ENCODE measurements around the gene KLF3.
"Not testable (repeated sequence)": the region's sequence is repeated elsewhere in the genome, so short reads cannot be mapped to it uniquely, and the experiment has no call there.

Gene KLF3

DNA sequence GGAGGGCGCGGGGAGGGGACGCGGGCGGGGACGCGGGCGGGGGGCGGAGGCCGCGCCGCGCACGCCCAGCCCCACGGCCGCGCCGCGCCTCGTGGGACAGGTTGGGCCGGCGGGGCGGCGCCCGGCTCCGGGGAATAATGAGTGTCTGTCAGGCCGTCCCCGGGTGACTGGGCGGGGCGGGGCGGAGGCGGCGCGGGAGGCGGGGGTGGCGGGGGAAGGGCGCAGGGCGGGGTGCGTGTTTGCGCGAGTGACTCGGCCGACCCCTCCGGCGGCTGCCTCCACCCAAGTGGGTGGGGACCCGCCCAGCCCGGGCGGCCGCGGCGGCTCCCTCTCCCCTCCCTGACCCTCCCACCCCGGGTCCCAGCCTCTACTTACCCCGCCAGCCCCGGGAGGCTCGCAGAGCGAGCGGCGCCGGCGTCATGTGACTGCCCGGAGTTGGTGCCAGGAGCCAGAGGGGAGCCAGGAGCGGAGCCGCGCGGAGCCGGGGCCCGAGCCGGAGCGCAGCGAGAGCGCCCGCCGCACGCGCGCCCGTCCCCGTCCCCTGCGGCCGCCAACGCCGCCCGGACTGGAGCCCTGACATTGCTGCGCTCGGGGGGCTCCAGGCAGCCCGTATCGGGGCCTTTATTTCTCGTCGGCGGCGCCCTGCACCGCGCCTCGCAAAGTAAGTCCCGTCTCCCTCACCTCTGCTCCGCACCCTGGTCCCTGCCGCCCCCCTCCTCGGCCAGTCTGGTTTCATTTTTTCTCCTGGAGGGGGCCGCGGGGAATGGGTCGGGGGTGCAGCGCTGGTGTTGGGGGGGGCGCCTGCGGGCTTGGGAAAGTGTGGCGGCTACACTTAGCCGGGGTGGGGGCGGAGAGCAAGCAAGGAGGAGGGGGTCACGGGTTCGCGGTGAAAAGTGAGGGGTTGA, at the start of gene KLF3:
Gene KLF3 (plus strand): TSS at position 399 of the 905 bp plus-strand sequence. CDS start 16,427 bp downstream, outside the sequence.
- DNase-seq (ENCODE audit: low spot score): peak; percentile 95

DNA sequence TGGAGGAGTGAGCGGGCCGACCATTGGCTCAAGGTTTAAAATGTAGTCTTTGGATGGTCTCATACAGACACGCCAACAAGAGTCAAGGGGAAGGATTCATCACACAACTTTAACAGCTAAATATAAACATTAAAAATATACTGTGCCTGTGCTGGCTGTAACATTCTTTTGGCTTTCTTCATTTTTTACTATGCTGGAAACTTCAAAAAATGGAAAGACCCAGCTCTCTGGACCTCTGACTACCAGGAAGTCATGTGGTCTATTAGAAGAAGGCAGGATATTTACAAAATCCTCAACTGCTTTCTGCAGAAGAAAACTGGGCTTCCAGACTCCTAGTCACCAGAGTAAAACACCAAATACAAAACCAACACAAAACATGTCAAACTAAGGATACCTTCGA, 49.8 kb upstream of the KLF3 start:
- no peak for DNase-seq (ENCODE audit: low spot score)

DNA sequence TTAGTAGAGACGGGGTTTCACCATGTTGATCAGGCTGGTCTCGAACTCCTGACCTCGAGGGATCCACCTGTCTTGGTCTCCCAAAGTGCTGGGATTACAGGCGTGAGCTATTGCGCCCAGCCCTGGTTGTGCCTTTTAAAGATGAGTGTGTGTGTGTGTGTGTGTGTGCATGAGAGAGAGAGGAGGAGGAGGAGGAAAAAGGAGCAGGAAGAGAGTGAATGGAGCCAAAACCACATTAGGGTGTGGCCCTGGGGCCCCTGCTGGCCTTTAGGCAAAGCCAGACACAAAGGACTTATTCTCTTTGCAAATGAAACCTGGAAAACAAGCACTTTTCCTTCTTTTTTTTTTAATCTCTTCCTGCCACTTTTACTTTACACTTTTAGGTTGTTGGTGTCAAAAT, 48.2 kb upstream of the KLF3 start:
- DNase-seq (ENCODE audit: low spot score): no peak

DNA sequence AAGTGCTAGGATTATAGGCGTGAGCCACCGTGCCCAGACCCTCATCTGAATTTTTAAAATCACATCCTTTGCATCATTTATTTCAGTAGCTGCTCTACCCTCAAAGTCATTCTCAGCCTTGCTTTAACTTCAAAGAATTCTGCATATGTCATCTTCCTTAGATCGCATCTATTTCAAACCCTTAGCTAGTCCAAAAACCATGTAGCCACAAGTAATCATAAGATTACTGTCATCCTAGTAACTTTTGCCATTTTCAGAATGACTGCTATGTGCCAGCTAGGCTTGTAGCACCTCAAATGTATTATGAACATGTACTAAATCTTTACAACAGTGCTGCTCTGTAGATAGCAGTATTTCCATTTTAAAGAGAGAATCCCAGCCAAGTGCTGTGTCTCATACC, 45.5 kb upstream of the KLF3 start:
- no peak for DNase-seq (ENCODE audit: low spot score)

DNA sequence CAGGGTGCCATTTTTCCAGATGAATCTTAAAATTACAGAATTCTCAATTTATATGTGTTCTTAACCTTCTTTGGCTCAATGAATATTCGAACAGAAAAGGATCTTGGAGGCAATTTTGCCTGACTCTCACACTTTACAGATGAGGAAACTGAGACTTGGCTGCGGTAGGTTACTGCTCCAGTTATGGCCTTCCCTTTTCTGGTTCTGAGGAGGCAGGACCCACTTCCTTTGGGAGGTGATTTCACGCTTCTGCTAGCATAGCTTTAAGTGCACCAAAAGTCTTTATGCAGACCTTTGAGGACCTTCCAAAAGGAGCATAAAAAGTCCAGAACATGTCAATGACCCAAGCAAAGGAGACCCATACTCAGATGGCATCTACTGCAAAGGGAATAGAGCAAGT, 44.7 kb upstream of the KLF3 start:
- DNase-seq (ENCODE audit: low spot score): no peak

DNA sequence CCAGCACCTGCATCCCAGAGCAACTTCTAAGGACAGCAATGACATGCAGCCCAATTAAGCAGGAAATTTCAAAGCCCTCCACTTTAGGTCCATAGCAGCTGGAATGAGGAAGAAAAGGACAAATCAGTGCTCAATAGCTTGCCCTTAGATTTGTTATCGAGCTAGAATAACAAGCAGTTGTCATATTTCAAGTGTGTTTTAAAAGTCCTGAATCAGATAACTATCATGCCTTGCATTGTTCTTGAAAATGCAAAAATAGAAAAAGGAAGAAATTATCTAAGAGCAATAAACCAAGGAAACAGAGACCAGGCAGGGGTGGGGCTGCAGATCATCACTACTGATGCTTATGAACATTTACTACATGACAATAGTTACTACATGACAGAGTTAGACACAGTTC, 43.9 kb upstream of the KLF3 start:
- no peak for DNase-seq (ENCODE audit: low spot score)

DNA sequence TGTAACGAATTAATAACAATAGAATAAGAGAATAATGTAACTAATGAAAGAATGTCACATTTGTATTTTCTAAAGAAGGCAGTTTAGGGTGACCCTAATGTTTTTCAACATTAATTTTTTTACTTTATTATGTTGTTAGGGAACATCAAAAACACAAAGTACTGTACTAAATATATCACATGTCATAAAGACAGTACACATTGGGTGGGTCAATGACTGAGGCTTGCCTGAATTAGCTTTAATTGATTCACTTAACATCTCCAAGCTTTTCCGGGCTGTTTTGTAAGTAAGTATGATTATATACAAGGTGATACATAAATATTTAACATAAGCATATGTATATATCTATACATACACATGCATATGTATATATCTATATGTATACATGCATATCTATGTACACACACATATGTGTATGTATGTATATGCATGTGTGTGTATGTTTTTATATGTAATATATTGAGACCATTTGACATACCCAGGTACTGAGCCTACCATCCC, 43.4 kb upstream of the KLF3 start:
- DNase-seq (ENCODE audit: low spot score): no peak

DNA sequence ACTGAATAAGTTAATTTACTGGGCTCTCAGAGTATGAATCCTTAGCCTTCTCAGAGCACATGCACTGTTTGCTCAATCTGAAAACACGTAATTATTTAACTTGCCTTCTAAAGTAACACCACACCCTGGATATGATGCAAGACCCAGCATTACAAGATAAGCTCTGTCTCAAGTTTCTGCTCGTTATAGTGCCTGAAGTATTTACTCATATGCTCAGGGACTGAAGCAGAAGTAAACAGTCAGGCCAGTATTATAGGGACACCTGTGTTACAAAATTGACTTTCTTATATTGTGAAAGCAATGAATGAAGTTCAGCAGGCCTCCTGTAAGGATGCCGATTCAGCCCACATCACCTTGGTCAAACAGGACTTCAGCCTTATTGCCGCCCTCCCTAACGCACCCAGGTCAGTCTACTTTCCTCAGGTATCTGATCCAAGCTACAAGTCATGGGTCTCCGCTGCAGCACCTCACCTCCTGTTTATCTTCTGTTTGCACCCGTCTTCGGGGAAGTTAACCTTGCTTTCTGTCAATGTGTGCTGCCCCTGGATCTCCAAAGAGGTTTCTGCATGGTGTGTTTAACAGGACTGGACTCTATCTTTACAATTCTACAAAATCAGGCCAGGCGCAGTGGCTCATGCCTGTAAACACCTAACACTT, 42.8 kb upstream of the KLF3 start:
- DNase-seq (ENCODE audit: low spot score): no peak

DNA sequence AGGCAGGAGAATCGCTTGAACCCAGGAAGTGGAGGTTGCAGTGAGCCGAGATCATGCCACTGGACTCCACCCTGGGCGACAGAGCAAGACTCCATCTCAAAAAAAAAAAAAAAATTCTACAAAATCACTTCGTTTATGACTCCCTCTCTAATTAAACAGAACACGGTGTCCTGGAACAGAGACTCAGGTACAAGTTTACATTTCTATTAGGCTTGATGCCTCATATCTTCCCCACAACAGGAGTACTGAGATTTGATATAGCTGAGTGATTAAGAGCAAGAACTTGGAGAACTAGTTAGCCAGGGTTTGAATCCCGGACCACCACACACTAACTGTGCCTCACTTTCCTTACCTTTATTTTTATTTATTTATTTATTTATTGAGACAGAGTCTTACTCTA, 42.2 kb upstream of the KLF3 start:
- DNase-seq (ENCODE audit: low spot score): no peak

DNA sequence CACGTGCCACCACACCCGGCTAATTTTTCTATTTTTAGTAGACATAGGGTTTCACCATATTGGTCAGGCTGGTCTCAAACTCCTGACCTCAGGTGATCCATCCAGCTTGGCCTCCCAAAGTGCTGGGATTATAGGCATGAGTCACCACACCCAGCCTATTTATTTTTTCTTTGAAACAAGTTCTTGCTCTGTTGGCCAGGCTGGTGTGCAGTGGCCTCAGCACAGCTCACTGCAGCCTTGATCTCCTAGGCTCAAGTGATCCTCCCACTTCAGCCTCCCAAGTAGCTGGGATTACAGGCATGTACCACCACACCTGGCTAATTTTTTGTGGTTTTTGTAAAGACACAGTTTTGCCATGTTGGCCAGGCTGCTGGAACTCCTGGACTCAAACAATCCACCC, 41.7 kb upstream of the KLF3 start:
- DNase-seq (ENCODE audit: low spot score): not testable (repeated sequence)

DNA sequence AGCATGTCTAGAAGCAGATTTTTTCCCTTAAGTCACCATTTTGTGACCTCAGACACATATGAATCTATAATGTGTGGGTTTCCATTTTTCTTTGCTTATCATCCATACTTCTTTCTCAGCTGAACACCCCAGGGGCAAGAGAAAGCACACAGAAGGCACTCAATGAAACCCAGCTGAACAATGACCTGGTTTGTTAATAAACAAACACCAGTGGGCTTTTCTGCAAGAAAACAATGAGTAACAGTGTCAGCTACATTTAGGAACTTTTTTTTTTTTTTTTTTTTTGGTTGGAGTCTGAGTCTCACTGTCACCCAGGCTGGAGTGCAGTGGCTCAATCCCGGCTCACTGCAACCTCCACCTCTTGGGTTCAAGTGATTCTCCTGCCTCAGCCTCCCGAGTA, 40.7 kb upstream of the KLF3 start:
- DNase-seq (ENCODE audit: low spot score): peak; percentile 73

DNA sequence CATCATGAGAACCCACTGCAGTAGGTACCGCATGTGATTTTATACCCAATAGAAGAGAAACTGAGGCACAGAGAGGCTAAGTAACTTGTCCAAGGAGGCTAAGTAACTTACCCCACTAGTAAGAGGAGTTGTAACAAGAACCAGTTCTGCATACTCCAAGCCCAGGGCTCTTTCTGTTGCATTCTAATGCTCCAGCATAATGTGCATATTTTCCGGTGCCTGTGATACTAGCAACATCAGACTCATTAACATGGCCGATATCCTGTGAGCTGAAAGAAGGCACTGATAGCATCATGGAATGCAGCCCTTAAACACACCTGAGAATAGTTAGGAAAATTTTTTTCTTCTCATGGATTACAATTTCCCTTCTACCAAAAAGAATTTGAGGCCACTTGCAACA, 39.7 kb upstream of the KLF3 start:
- no peak for DNase-seq (ENCODE audit: low spot score)

DNA sequence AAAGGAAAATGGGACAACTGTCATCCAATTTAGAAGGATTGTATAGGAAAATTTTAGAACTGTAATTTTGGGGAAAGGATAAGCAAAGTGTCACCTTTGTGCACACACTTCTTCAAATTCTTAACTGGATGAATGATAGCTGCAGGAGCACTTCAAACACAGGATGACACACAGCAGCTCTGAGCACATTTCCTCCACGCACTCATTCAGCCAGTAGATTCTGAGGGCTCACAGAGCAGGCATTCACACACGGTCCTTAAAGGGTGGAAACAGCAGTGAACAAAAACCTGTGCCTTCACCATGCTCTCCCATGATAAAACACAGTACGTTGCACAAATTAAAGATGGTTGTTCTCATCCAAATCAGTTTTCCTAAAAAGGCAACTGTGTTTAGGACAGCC, 38.5 kb upstream of the KLF3 start:
- DNase-seq (ENCODE audit: low spot score): no peak

DNA sequence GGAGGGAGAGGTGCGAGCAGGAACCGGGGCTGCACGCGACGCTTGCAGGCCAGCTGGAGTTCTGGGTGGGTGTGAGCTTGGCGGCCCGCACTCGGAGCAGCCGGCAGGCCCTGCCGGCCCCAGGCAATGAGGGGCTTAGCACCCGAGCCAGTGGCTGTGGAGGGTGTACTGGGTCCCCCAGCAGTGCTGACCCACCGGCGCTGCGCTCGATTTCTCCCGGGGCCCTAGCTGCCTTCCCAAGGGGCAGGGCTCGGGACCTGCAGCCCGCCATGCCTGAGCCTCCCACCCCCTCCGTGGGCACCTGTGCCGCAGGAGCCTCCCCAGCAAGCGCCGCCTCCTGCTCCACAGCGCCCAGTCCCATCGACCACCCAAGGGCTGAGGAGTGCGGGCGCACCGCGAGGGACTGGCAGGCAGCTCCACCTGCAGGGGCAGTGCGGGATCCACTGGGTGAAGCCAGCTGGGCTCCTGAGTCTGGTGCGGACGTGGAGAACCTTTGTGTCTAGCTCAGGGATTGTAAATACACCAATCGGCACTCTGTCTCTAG, 37.0 kb upstream of the KLF3 start:
- DNase-seq (ENCODE audit: low spot score): not testable (repeated sequence)

DNA sequence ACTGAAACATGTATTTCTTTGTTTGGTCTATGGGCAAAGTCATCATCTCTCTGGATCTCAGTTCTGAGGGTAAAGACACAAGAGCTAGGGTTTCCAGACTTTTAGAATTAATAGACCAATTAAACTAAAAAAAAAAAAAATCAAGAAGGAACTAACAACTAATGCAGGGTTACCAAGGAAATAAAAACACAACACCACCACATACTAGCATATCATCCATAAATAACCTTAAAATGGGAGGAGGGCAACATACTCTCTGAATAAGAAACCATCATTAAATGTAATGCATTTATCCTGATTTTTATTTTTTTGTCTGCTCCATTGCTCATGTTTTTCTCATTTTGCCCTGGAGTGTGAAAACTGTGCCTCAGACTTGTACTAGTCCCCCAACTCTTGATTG, 33.5 kb upstream of the KLF3 start:
- no peak for DNase-seq (ENCODE audit: low spot score)

DNA sequence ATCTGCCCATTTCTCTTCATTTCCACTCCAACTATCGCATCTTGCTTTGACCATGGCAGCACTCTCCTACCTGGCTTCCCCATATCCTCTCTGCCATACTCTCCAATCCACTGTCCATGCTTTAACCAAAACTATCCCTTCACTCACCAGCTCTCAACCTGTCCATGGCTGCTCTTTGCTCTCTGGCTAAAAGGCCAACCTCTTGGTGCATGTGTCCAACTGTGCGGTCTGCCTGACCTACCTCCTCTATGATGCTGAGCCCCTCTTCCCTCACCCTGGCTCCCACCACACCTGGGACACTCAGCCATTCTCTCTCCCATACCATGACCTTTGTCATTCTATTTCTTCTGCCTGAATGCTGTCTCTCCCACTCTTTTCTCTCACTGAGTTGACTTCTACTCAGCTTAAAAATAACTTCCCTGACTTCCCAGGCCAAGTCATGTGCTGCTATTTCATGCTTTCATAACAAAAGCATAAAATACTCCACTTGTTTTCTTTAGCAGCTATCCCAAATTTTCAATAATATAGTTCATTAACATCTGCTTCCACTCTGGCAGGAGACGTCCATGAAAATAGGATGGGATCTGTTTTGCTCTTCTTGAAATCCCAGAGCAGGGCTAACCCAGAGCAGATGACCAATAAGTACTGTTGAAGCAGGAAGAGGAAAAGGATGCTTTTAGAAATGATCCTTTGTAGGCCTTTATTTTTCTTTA, 29.8 kb upstream of the KLF3 start:
- DNase-seq (ENCODE audit: low spot score): no peak

DNA sequence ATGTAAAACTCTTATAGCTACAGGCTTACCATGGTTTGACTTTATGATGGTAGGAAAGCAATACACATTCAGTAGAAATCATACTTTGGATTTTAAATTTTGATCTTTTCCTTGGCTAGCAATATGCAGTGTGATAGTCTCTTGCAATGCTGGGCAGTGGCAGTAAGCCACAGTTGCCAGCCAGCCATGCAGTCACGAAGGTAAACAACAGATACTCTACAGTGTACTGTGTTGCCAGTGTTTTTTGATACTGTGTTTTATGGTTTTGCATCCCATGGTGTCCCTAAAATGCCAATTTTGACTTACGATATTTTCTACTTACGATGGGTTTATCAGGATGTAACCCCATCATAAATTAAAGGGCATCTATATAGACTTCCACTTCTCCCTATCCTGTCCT, 24.8 kb upstream of the KLF3 start:
- no peak for DNase-seq (ENCODE audit: low spot score)

DNA sequence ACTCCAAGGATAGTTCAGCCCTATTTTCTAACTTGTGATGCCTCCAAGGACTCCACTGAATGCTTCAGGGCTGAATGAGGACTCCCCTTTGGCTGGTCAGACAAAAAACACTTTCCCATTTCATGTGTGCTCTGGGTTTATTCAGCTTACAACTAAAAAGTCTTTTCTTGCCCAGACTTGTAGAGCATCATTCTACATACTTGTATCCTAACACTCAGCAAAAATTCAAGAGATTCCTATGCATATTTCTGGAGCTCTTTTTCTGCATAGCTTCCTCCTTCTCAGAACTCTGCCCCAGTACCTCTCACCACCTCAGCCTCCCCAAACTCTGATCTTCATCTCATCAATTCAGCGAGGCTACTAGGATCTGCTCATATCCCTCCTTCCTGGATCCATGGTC, 22.2 kb upstream of the KLF3 start:
- DNase-seq (ENCODE audit: low spot score): no peak

DNA sequence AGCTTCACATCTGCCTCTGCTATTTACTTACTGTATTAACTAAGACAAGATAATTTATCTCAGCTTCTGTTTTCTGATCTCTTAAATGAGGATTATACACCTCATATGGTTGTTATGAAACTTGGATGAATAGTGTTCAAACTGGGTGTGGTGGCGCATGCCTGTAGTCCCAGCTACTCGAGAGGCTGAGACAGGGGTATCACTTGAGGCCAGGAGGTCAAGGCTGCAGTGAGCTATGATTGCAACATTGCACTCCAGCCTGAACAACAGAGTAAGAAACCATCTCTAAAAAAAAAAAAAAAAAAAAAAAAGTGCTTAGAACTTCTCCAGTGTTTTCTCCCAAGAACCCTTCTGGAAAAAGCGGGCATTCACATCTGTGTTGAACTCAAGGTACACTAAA, 19.8 kb upstream of the KLF3 start:
- DNase-seq (ENCODE audit: low spot score): no peak

DNA sequence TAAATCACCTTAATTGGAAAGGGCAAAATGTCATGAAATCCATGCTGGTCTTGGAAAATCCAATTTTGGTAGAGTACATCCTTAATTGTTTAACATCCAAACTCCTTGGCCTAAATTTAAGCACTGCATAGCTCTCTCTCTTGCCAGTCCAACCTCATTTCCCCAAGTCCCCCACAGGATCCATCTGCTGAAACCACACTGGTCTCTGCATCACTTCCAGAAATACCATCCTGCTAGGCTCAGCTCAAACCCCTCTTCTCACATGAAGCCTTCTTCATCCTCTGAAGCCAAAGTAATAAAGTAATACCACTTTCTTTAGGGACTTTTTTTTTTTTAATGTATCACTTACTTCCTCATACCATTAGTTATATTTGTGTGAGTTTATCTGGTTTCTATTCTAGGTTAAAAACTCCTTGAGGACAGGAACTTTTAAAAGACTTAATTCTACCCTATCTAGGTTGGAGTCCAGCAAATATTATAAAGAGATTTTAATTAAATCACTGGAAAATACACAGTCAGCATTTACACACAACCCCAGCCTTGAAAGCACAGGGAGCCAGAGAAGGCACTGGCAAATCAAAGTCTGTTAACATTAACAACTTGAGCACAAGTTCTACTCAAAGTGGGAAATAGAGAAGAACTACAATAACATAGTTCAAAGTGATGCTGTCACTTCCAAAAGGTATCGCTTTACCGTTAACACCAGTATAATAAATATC, 16.7 kb upstream of the KLF3 start:
- DNase-seq (ENCODE audit: low spot score): no peak

DNA sequence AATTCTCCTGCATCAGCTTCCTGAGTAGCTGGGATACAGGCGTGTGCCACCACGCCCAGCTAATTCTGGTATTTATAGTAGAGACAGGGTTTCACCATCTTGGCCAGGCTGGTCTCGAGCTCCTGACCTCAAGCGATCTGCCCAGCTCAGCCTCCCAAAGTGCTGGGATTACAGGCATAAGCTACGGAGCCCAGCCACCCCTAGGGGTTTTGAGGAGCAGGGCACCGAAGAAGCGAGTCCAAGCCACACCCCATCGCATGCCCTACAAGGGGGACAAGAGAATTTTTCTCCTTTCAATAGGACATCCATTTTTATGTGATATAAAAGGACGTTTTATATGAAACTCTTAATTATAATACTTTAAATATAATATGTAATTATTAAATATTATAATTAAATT, 13.9 kb upstream of the KLF3 start:
- no peak for DNase-seq (ENCODE audit: low spot score)

DNA sequence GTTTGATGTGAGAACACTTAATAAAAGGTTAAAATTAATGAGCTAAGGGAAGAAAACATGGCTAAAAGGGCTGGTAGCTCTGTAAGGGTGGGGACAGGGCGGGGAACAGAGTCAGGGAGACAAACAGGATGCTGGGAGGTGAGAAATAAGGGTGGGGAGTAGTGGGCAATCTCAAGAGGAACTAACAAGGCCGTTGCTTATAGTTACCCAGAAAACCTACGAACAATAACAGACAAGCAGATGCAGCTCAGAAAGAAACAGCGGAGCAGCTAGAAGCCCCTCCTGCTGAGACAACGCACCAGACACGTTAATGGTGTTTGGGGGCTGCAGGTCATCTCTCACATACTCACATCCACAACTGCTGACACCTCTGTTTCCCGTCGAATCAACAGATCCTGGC, 9.7 kb upstream of the KLF3 start:
- no peak for DNase-seq (ENCODE audit: low spot score)
